HepG2 (cell line): ENCODE data around the gene PTPRH. TPM values are rescaled to one million over a fixed set of nuclear protein-coding genes. Genes with fewer than 3 reads are reported as not detected.

Source experiments
- ARNT2 ChIP-seq: sonication (generic); formaldehyde crosslinking; IDR thresholded peaks from 2 replicates; pipeline ENCODE4 v1.8.0; 2022; ENCODE audit warnings: mild to moderate bottlenecking, low read depth, missing genetic modification reagents, moderate library complexity
- HMGXB3 ChIP-seq: sonication (generic); formaldehyde crosslinking; IDR thresholded peaks from 2 replicates; pipeline ENCODE4 v1.4.0; 2020; ENCODE audit warnings: missing genetic modification reagents, borderline replicate concordance
- HNRNPH1 ChIP-seq: fragments of 200-400 bp; formaldehyde crosslinking; optimal IDR thresholded peaks from 2 replicates; pipeline ENCODE3; 2017; ENCODE audit warnings: mild to moderate bottlenecking, low read depth, low read length
- HOMEZ ChIP-seq: IDR thresholded peaks from 2 replicates; pipeline ENCODE4 v1.6.1; 2016; ENCODE audit warnings: low read depth
- MTF2 ChIP-seq: sonication (generic); formaldehyde crosslinking; IDR thresholded peaks from 2 replicates; pipeline ENCODE4 v1.5.0; 2020; ENCODE audit warnings: missing genetic modification reagents, borderline replicate concordance
- RFXANK ChIP-seq: IDR thresholded peaks from 2 replicates; pipeline ENCODE4 v1.6.1; 2016
- SRF ChIP-seq: IDR thresholded peaks from 2 replicates; pipeline ENCODE4 v1.6.1; 2011; ENCODE audit warnings: mild to moderate bottlenecking, low read depth, low read length, moderate library complexity
- ZNF891 ChIP-seq: sonication (generic); formaldehyde crosslinking; IDR thresholded peaks from 2 replicates; pipeline ENCODE4 v1.5.0; 2020; ENCODE audit warnings: mild to moderate bottlenecking, missing genetic modification reagents
- polyA plus RNA-seq, 8 experiments: library from polyadenylated mRNA; depleted of rRNA in 3 of 8; stranded (reverse) in 7 of 8; unstranded in 1 of 8; fragments of >200 nt; fragmentation: Illumina TruSeq in 4 of 8; extraction: Trizol in 4 of 8; gene quantifications; 2 replicates each; pipeline versions ENCODE4 v1.2.1 to v1.2.3, GENCODE V29; 2011 to 2016; ENCODE audit warnings: low read depth in 4 of 8, missing spikeins in 1 of 8, mixed read lengths in 1 of 8; ENCODE audit not compliant: insufficient read depth in 1 of 8
- total RNA-seq, 5 experiments: library from RNA; depleted of rRNA; stranded (reverse); fragments of >200 nt; fragmentation: Illumina TruSeq; extraction: Trizol; gene quantifications; 2 replicates each; pipeline ENCODE4 v1.2.3, GENCODE V29; 2016; ENCODE audit warnings: low read depth in 1 of 5
- TF ChIP-seq, protein P1 (sequence below): sonication (generic); formaldehyde crosslinking; IDR thresholded peaks from 2 replicates; pipeline ENCODE4 v1.5.1; 2020; ENCODE audit warnings: missing genetic modification reagents, mild to moderate bottlenecking, borderline replicate concordance
- TF ChIP-seq, protein P2 (sequence below): sonication (generic); formaldehyde crosslinking; IDR thresholded peaks from 2 replicates; pipeline ENCODE4 v1.9.0; 2021; ENCODE audit warnings: mild to moderate bottlenecking, missing genetic modification reagents

PTPRH gene
- total and polyA plus RNA-seq, 2 of the 13 experiments (the other 11 are each of a cell fraction or from before 2014, with no cell fraction given), result 14.7 to 125 TPM

GRCh38 chr19:55206664-55207500 is 2.4 kb downstream of the PTPRH start (continued):
- TF ChIP-seq, protein P1, sequence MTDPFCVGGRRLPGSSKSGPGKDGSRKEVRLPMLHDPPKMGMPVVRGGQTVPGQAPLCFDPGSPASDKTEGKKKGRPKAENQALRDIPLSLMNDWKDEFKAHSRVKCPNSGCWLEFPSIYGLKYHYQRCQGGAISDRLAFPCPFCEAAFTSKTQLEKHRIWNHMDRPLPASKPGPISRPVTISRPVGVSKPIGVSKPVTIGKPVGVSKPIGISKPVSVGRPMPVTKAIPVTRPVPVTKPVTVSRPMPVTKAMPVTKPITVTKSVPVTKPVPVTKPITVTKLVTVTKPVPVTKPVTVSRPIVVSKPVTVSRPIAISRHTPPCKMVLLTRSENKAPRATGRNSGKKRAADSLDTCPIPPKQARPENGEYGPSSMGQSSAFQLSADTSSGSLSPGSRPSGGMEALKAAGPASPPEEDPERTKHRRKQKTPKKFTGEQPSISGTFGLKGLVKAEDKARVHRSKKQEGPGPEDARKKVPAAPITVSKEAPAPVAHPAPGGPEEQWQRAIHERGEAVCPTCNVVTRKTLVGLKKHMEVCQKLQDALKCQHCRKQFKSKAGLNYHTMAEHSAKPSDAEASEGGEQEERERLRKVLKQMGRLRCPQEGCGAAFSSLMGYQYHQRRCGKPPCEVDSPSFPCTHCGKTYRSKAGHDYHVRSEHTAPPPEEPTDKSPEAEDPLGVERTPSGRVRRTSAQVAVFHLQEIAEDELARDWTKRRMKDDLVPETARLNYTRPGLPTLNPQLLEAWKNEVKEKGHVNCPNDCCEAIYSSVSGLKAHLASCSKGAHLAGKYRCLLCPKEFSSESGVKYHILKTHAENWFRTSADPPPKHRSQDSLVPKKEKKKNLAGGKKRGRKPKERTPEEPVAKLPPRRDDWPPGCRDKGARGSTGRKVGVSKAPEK (CRISPR knock-in tag), result no peak
- no peak for TF ChIP-seq SRF
- TF ChIP-seq ARNT2 (CRISPR knock-in tag), result peak; percentile 53; the same call in 1 of the 2 replicates
- peak; percentile 67 for TF ChIP-seq HOMEZ (CRISPR knock-in tag)
- TF ChIP-seq RFXANK (CRISPR knock-in tag), result no peak
- peak; percentile 20; the same call in 1 of the 2 replicates for TF ChIP-seq HMGXB3
- TF ChIP-seq, protein P2, sequence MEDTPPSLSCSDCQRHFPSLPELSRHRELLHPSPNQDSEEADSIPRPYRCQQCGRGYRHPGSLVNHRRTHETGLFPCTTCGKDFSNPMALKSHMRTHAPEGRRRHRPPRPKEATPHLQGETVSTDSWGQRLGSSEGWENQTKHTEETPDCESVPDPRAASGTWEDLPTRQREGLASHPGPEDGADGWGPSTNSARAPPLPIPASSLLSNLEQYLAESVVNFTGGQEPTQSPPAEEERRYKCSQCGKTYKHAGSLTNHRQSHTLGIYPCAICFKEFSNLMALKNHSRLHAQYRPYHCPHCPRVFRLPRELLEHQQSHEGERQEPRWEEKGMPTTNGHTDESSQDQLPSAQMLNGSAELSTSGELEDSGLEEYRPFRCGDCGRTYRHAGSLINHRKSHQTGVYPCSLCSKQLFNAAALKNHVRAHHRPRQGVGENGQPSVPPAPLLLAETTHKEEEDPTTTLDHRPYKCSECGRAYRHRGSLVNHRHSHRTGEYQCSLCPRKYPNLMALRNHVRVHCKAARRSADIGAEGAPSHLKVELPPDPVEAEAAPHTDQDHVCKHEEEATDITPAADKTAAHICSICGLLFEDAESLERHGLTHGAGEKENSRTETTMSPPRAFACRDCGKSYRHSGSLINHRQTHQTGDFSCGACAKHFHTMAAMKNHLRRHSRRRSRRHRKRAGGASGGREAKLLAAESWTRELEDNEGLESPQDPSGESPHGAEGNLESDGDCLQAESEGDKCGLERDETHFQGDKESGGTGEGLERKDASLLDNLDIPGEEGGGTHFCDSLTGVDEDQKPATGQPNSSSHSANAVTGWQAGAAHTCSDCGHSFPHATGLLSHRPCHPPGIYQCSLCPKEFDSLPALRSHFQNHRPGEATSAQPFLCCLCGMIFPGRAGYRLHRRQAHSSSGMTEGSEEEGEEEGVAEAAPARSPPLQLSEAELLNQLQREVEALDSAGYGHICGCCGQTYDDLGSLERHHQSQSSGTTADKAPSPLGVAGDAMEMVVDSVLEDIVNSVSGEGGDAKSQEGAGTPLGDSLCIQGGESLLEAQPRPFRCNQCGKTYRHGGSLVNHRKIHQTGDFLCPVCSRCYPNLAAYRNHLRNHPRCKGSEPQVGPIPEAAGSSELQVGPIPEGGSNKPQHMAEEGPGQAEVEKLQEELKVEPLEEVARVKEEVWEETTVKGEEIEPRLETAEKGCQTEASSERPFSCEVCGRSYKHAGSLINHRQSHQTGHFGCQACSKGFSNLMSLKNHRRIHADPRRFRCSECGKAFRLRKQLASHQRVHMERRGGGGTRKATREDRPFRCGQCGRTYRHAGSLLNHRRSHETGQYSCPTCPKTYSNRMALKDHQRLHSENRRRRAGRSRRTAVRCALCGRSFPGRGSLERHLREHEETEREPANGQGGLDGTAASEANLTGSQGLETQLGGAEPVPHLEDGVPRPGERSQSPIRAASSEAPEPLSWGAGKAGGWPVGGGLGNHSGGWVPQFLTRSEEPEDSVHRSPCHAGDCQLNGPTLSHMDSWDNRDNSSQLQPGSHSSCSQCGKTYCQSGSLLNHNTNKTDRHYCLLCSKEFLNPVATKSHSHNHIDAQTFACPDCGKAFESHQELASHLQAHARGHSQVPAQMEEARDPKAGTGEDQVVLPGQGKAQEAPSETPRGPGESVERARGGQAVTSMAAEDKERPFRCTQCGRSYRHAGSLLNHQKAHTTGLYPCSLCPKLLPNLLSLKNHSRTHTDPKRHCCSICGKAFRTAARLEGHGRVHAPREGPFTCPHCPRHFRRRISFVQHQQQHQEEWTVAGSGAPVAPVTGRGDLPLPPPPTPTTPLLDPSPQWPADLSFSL, result peak; percentile 32; the same call in 1 of the 2 replicates
- peak; percentile 32 for TF ChIP-seq HNRNPH1
- 0 out of 2 replicates have a peak, but pooled peaks have one; percentile 45 for TF ChIP-seq ZNF891 (CRISPR knock-in tag)
- TF ChIP-seq MTF2 (CRISPR knock-in tag), result no peak
